ENCODE results near the gene HRH1.

GRCh38 chr3:11288021-11288491, 133.8 kb downstream of the HRH1 start:
- TF ChIP-seq CTCF (IDR thresholded peaks at IDR 0.05) = no peak
- no peak for TF ChIP-seq EZH2 (IDR thresholded peaks at IDR 0.05; ENCODE audit: borderline replicate concordance, insufficient read depth, low read depth, low read length, poor library complexity, severe bottlenecking)
